SH-SY5Y (cell line): Measurements from ENCODE around the gene AGMO.

Experiments used
- GATA2 ChIP-seq: IDR thresholded peaks from 2 replicates; pipeline ENCODE4 v1.6.1; 2011; ENCODE audit warnings: mild to moderate bottlenecking, low read depth, low read length
- GATA3 ChIP-seq: IDR thresholded peaks from 2 replicates; pipeline ENCODE4 v1.6.1; 2011; ENCODE audit warnings: low read depth, mild to moderate bottlenecking, low read length, moderate library complexity

Gene AGMO

DNA sequence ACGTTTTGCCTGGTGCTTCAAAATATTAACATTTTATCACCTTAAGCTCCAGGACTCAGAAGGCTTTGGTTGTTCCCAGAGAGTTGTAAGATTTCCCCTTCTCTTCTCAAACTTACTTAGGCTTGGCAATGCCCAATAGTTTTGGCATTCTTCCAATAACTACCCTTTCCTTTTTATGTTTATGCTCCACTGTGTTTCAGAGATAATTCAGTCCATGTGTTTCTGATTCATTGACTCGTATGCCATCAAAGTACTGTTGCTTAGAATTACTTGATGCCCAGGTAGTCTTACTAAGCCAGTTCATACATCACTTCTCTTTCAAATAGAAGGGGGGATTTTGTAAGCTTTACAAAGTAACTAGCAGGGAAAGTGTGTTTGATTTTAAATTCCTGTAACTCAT is 66.6 kb downstream of the AGMO start:
- TF ChIP-seq GATA3, result no peak
- no peak for TF ChIP-seq GATA2

- no peak for TF ChIP-seq GATA3
- no peak for TF ChIP-seq GATA2
Measured at GRCh38 chr7:15494711-15495110, 67.1 kb downstream of the AGMO start.

- no peak for TF ChIP-seq GATA3
- TF ChIP-seq GATA2, result no peak
Measured at GRCh38 chr7:15491361-15491760, 70.5 kb downstream of the AGMO start.

DNA sequence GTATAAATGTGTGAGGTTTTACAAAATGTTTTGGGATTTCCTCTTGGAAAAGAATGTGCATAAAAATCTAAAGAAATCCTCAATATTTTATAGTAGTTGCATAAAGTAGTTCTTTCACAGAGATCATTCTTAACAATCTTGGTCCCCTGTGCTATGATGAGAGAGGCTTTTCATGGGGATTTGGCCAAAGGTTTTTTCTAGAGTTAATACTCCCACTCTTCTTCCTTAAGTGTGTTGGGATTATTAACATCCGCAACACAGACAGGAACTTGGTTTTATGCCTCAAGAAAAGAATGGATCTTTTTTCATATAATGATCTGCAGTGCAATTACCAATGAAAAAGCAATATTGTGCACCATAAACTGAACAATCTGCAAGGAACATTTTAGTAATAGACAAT is 71.5 kb downstream of the AGMO start:
- TF ChIP-seq GATA2 (no peak), GATA3 (no peak)

GRCh38 chr7:15489861-15490260 is 72.0 kb downstream of the AGMO start:
- TF ChIP-seq GATA2 (no peak), GATA3 (no peak)

DNA sequence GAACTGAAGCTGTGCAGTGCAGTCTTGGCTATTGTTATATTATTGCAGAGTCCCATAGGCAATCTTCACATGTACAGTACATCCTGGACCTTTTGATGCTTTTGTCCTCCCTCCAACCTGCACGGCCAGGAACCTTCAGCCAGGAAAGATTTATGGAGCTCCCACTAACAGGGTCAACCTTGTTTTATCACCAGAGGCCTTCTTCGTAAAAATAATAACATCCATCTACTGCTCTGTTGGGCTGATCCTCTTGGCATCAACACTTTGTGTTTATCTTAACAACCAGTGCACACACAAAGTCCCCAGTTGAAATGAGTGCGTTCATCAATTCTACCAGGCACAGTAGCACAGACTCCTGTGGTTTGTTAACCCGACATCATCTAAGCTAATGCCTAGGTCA is 72.4 kb downstream of the AGMO start:
- TF ChIP-seq GATA3 (no peak), GATA2 (no peak)

- no peak for TF ChIP-seq GATA3
- TF ChIP-seq GATA2, result no peak
Measured at GRCh38 chr7:15488401-15488800, 73.4 kb downstream of the AGMO start.

DNA sequence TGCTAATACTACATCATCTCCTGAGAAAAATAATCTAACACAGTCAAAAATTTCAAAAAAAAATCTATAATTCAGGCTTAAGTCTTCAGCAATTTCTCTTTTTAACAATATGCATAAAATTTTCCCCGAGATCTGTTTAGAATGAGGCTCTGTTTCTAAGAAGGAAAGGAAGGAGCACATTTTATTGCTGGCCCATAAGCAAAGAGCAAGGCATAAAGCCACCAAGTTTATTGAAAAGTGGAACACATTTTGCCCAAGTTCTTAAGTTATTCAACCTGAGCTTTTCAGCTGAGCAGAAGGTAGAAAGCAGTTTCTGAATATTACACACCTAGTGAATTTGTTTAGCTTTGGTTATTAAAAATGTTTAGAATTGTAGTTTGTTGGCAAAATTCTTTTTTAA is 73.9 kb downstream of the AGMO start:
- no peak for TF ChIP-seq GATA3
- TF ChIP-seq GATA2, result no peak

GRCh38 chr7:15485998-15486397 is 75.8 kb downstream of the AGMO start:
- TF ChIP-seq GATA3, result no peak
- TF ChIP-seq GATA2, result no peak

GRCh38 chr7:15485431-15485830 is 76.4 kb downstream of the AGMO start:
- TF ChIP-seq GATA2 (no peak), GATA3 (no peak)

- no peak for TF ChIP-seq GATA3
Measured at GRCh38 chr7:15481132-15481531, 80.7 kb downstream of the AGMO start.

GRCh38 chr7:15478401-15478800 is 83.4 kb downstream of the AGMO start:
- no peak for TF ChIP-seq GATA2
- TF ChIP-seq GATA3, result peak; percentile 39; the same call in 1 of the 2 replicates

- no peak for TF ChIP-seq GATA3
- TF ChIP-seq GATA2, result no peak
Measured at GRCh38 chr7:15476531-15476918, 85.3 kb downstream of the AGMO start.

DNA sequence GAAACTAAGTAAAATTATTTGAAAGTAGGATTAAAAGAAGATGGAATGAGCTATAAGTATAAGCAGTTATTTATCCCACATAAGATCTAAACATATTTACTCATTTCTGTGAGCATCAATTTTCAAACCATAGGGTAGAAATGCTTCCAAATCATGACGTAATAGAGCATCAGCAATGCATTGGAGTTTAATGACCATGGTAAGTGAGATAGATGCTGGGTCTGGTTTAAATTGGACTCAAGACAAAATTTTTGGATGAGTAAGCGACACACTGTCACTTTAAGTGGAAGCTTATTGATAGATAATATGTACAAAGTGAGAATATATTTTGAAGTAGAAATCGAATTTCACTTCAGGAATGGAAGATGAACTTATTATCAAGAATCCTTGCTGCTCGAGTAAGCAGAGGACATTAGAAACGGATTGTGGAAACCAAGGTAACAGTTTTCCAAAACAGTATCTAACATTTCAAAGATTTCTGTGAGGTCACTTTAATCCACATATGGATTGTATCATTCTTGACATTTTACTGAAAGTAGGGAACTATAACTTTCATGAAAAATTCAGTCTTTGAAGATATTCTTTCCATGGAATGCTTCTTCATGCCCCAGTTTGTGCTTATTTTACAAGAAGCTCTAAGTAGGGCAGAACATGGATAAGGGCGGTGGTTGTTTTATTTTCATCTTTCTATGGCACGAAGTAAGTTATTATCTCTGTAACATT is 85.8 kb downstream of the AGMO start:
- TF ChIP-seq GATA3 (no peak), GATA2 (no peak)

DNA sequence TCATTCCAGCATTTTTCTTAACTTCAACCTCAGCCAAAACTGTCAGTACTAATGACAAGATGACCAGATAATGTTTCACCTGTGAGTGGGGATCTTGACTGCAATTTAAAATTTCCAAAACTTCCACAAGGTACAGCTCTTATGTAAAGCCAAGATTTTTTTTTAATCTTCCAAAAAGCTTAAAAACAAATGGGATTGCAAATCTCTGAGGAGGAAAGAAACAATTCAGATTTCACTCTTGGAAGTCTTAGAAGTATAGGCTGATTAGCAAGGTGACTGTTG is 90.2 kb downstream of the AGMO start:
- TF ChIP-seq GATA2 (no peak), GATA3 (no peak)
